Lower leg skin (tissue), 4 donors: ENCODE measurements around the gene ERC2. TPM values are rescaled to one million over a fixed set of nuclear protein-coding genes. Genes with fewer than 3 reads are reported as not detected.

Experiments
- DNase-seq, 2 donors: peaks; one replicate each; pipeline ENCODE4 v3.0.0-alpha.2; 2019; ENCODE audit warnings: low spot score in 2 of 2
- H3K4me3 ChIP-seq: fragments of 200-600 bp; sonication (generic); 2 replicates; pipeline ENCODE4 v1.5.1; 2017; ENCODE audit warnings: mild to moderate bottlenecking, low read depth; ENCODE audit not compliant: poor library complexity, severe bottlenecking
- POLR2A ChIP-seq, 2 donors: fragments of 450-650 bp; IDR thresholded peaks; one replicate each; pipeline ENCODE4 v1.6.1; 2016 to 2017; ENCODE audit warnings: antibody characterized with exemption in 2 of 2, mild to moderate bottlenecking in 1 of 2, moderate library complexity in 1 of 2
- WGBS, 2 donors: methylation state at CpG; one replicate each; pipeline ENCODE4 v1.1.5; 2018; 5-methylcytosine and 5-hydroxymethylcytosine counted together
- intact Hi-C: fragments of 100-400 bp; cut with DNase I; formaldehyde crosslinking; loops from one replicate; pipeline ENCODE4 v1.15.0; 2023; ENCODE audit warnings: low total_unique reads
- total RNA-seq, 4 donors: library from RNA; depleted of rRNA; stranded (reverse); fragments of >200 nt; gene quantifications; one replicate each; pipeline ENCODE4 v1.1.0, GENCODE V29; 2016
- TF ChIP-seq, protein P1 (sequence below), 3 donors: fragments of 450-650 bp; IDR thresholded peaks; one replicate each; pipeline ENCODE4 v1.5.1; 2016; ENCODE audit warnings: antibody characterized with exemption in 3 of 3, mild to moderate bottlenecking in 3 of 3, moderate library complexity in 2 of 3

The ERC2 gene
- total RNA-seq, 4 donors from 2014 or later: 0.23 to 1.3 (median 0.42) TPM; not detected in 1

DNA sequence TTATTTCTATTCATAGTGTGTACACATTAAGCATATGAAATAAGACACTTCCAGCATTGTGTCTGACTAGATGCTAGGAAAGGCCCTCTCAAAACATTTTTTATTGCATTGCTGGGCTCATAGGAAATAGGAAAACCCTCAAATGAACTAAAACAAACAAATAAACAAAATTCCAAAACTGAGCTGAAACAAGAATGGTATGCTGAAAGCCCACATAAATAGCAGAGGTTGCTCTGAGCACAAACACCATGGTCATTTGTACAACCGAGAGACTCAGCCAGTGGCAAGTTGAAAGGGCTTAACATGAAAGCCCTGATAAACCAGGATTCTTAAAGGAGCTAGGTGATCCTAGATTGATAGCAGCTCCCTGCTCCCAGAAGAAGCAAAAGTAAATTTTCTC lies 671.2 kb downstream of the ERC2 start:
- intact Hi-C loops: no loop called here
- no peak overlapping the region for H3K4me3 ChIP-seq
- 88 to 90% methylated on average over 1 of the region's 1 CpG for WGBS, 2 donors
- no peak for TF ChIP-seq POLR2A (IDR thresholded peaks at IDR 0.05)
- TF ChIP-seq, protein P1, sequence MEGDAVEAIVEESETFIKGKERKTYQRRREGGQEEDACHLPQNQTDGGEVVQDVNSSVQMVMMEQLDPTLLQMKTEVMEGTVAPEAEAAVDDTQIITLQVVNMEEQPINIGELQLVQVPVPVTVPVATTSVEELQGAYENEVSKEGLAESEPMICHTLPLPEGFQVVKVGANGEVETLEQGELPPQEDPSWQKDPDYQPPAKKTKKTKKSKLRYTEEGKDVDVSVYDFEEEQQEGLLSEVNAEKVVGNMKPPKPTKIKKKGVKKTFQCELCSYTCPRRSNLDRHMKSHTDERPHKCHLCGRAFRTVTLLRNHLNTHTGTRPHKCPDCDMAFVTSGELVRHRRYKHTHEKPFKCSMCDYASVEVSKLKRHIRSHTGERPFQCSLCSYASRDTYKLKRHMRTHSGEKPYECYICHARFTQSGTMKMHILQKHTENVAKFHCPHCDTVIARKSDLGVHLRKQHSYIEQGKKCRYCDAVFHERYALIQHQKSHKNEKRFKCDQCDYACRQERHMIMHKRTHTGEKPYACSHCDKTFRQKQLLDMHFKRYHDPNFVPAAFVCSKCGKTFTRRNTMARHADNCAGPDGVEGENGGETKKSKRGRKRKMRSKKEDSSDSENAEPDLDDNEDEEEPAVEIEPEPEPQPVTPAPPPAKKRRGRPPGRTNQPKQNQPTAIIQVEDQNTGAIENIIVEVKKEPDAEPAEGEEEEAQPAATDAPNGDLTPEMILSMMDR (IDR thresholded peaks at IDR 0.05): no peak
- no peak for DNase-seq

DNA sequence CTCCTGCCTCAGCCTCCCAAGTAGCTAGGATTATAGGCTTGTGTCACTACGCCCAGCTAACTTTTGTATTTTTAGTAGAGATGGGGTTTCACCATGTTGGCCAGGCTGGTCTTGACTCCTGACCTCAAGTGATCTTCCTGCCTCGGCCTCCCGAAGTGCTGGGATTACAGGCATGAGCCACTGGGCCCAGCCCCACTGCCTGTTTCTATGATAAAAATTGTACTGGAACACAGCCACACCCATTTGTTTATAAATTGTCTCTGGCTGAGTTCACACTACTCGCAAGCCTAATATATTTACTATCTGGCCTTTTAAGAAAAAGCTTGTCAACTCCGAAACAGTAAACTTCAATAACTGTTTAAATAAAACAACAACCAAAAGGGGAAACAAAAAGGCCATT lies 671.7 kb downstream of the ERC2 start:
- WGBS, 2 donors: 47 to 63% methylated on average over 5 of the region's 5 CpGs
- intact Hi-C loops: no loop called here
- no peak overlapping the region for H3K4me3 ChIP-seq
- TF ChIP-seq, protein P1 (IDR thresholded peaks at IDR 0.05): no peak
- no peak for TF ChIP-seq POLR2A (IDR thresholded peaks at IDR 0.05)
- DNase-seq: no peak

DNA sequence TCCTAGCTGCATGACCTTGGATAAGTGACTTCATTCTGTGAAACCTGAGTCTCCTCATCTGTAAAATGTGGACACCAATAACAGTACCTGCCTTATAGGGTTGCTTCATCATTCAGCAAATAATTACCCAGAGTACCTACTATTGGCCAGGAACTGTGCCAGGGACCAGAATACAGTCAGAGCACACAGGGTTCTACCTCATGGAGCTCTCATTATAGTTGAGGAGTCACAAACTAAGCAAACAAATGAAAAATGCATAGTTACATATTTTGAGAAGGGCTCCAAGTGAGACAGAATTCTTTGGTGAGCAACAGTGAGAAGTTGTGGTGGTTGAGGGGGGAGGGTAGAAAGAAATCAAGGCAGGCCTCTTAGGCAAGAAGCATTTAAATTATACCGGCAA lies 672.5 kb downstream of the ERC2 start:
- intact Hi-C loops: no loop called here
- WGBS, 2 donors: 86 to 100% methylated on average over 1 of the region's 1 CpG

DNA sequence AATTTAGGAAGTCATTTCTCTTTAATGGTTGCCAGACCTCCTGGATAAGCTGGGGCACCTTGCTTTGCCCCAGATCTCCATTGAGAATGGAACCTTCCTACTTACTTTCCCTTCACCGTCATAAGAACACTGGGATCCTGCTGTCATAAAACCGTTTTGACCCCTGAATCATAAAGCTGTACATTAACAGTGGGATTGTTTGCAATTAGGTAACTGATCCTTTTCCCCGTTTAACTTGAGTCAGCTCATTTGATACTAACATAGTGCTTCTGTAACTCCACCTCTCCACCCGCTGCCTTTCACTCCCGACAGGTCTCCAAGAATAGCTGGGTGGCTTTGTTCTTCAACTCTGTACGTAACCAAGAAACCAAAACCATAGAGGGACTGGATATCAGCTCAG lies 673.0 kb downstream of the ERC2 start:
- WGBS, 2 donors: 90 to 91% methylated on average over 6 of the region's 6 CpGs
- no peak overlapping the region for H3K4me3 ChIP-seq
- no peak for TF ChIP-seq POLR2A (IDR thresholded peaks at IDR 0.05)
- TF ChIP-seq, protein P1 (IDR thresholded peaks at IDR 0.05): no peak
- intact Hi-C loops: no loop called here
- DNase-seq: no peak

More for the DNA sequence above, 672.5 kb downstream of the ERC2 start:
- TF ChIP-seq, protein P1 (IDR thresholded peaks at IDR 0.05): no peak
- no peak for TF ChIP-seq POLR2A (IDR thresholded peaks at IDR 0.05)
- H3K4me3 ChIP-seq: no peak overlapping the region
- no peak for DNase-seq

DNA sequence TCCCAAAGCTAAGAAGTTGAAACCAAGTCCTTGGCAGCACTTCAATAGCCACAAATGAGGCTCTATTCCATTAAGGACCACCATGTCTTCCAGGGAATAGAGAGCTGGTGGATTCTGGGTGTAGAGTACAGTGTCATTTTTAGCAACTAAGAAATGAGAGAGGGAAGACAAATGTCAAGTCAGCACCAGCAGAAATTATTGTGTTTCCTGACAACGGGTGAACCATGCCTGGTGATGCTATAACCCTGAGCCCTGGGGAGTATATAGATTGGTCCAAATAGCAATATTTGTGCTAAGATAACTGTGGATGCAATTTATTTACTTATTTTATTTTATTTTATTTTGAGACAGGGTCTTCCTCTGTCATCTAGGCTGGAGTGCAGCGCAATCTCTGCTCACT lies 675.5 kb downstream of the ERC2 start:
- no peak for DNase-seq
- no peak for TF ChIP-seq POLR2A (IDR thresholded peaks at IDR 0.05)
- 83 to 87% methylated on average over 2 of the region's 2 CpGs for WGBS, 2 donors
- no peak overlapping the region for H3K4me3 ChIP-seq
- intact Hi-C loops: no loop called here

DNA sequence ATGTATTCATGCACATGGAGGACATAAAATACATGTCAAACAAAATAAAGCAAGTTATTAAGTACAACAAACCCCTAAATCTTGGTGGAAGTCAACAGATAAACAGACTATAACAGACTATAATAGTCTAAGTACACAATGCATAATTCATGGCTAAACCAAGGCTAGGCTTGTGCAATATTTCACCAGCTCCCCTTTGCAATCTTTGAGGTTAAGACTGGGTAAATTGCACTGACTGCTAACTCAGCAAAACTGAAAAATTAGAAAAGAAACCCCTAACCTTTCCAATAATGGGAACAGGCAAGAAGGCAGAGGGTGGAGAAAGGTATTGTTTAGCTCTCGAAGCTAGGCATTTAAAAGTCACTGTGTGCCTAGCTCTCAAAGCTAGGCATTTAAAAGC lies 676.3 kb downstream of the ERC2 start:
- TF ChIP-seq, protein P1 (IDR thresholded peaks at IDR 0.05): no peak
- TF ChIP-seq POLR2A (IDR thresholded peaks at IDR 0.05): no peak
- intact Hi-C loops: no loop called here
- DNase-seq: no peak
- H3K4me3 ChIP-seq: no peak overlapping the region
- 77 to 90% methylated on average over 1 of the region's 1 CpG for WGBS, 2 donors
